ENCODE results near the gene EMID1. TPM values are rescaled to one million over a fixed set of nuclear protein-coding genes. Genes with fewer than 3 reads are reported as not detected.
"Not testable (repeated sequence)": the region's sequence is repeated elsewhere in the genome, so short reads cannot be mapped to it uniquely, and the experiment has no call there.

The EMID1 gene
- total RNA-seq, 1 donor from 2014 or later, result 10.4 TPM

DNA sequence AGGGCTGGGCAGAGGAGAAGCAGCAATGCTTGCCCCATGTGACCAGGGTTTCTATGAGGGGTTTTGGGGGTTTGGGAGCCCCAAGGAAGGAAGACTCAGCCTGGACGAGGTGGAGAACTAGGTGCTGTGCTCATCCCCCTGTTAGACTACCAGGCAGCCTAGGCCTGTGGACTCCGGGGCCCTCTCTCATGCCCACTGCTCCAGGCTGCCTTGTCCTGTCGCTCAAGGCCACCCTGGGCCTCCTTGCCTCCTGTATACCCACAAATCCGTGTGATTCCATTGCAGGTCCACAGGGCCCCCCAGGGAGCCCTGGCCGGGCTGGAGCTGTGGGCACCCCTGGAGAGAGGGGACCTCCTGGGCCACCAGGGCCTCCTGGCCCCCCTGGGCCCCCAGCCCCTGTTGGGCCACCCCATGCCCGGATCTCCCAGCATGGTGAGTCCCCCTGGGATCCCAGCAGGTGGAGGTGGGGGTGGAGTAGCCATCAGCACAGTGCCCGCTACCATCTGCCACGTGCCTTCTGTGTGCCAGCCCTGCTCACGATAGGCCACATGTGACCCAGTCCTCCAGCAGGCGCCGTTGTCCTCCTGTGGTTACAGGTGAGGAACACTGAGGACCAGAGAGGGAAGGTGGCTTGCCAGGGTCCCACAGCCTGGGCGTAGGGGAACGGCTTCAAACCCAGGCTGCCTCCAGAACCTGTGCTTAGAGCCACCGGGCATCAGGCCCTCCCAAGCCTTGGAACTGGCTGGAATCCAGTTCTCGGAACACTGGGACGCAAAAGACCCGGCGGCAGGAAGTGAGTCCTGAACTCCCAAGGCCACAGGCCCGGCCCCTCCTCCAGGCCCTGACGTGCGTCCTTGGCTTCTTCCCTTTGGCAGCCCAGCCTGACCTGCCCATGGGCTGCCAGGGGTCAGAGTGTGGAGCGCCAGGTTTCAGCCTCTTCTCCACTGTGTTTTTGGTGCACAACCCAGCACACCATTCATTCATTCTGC is 26.6 kb downstream of the EMID1 start:
- H3K27me3 Mint-ChIP-seq (ENCODE audit: low read depth), result no peaks in the 10 kb centered on the region
- H3K9me3 Mint-ChIP-seq, result peaks cover 3% of the 10 kb centered on the region
- no peak for DNase-seq (ENCODE audit: low read depth, low spot score)
- H3K27ac Mint-ChIP-seq (ENCODE audit: unreplicated experiment), result no peak overlapping the region
- no peaks in the 10 kb centered on the region for H3K4me1 Mint-ChIP-seq
- peaks cover 3% of the 10 kb centered on the region for H3K36me3 Mint-ChIP-seq (ENCODE audit: low read depth)
- H3K4me3 Mint-ChIP-seq, result no peak overlapping the region
- TF ChIP-seq, protein P1, sequence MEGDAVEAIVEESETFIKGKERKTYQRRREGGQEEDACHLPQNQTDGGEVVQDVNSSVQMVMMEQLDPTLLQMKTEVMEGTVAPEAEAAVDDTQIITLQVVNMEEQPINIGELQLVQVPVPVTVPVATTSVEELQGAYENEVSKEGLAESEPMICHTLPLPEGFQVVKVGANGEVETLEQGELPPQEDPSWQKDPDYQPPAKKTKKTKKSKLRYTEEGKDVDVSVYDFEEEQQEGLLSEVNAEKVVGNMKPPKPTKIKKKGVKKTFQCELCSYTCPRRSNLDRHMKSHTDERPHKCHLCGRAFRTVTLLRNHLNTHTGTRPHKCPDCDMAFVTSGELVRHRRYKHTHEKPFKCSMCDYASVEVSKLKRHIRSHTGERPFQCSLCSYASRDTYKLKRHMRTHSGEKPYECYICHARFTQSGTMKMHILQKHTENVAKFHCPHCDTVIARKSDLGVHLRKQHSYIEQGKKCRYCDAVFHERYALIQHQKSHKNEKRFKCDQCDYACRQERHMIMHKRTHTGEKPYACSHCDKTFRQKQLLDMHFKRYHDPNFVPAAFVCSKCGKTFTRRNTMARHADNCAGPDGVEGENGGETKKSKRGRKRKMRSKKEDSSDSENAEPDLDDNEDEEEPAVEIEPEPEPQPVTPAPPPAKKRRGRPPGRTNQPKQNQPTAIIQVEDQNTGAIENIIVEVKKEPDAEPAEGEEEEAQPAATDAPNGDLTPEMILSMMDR (conservative IDR thresholded peaks at IDR 0.05), result no peak

DNA sequence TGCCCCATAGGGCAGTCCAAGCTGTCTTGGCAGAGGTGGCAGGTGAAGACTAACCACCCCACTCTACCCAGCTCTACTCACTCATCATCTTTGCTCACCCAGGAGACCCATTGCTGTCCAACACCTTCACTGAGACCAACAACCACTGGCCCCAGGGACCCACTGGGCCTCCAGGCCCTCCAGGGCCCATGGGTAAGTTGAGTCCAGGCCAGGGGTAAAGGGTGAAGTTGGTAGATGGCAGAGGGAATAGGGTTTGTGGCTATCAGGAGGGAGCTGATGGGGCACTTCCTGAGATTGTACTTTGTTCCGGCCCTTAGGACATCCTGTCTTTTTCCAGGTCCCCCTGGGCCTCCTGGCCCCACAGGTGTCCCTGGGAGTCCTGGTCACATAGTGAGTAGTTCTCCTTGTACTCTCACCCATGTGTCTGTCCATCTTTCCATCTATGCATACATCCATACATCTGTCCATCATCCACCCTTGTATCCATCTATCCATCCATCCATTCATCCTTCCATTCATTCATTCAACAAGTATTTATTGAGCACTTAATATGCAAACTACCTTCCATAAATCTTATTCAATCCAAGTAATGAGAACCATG is 27.7 kb downstream of the EMID1 start:
- H3K27me3 Mint-ChIP-seq (ENCODE audit: low read depth), result no peaks in the 10 kb centered on the region

DNA sequence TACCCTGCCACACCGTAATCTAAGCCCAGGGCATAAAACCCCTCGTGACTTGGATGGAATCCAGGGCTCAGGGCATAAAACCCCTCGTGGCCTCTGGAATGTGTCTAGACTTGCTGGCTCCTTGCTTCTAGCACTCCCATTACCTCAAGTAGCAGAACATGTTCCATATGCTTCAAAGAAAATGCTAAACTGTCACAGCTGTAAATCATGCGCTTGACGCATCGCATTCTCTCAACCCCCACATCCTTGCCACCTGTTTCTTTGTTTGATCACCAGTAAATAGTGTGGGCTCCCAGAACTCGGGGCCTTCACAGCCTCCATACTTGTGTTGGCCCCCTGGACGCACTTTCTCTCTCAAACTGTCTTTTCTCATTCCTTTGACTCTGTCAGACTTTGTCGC is 34.8 kb downstream of the EMID1 start:
- H3K4me3 Mint-ChIP-seq, result not testable (repeated sequence)

More for the DNA sequence above, 27.7 kb downstream of the EMID1 start:
- DNase-seq (ENCODE audit: low read depth, low spot score), result no peak
- H3K27ac Mint-ChIP-seq (ENCODE audit: unreplicated experiment), result no peak overlapping the region
- peaks cover 3% of the 10 kb centered on the region for H3K9me3 Mint-ChIP-seq
- H3K4me3 Mint-ChIP-seq, result no peak overlapping the region
- no peaks in the 10 kb centered on the region for H3K4me1 Mint-ChIP-seq
- TF ChIP-seq, protein P1 (conservative IDR thresholded peaks at IDR 0.05), result no peak
- H3K36me3 Mint-ChIP-seq (ENCODE audit: low read depth), result peaks cover 3% of the 10 kb centered on the region

DNA sequence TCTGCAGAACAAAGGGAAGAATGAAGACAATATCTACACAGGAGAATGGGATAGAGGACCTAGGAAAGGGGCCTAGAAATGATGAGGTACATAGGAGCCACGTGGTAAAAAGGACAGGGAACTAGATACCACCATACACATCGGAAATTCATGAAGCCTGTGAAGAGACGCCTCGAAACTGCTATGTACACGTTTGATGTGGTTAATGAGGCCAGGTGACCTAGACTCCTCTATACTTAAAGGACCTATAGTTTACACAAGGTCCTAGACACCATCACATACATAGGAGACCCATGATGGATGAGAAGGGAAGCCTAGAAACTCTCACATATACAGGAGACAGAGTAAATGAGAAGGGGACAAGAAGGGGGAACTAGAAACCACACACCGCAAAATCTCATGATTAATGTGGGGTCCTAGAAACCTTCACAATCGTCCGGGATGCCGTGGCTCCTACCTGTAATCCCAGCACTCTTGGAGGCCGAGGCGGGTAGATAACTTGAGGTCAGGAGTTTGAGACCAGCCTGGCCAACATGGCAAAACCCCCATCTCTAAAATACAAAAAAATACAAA is 38.3 kb downstream of the EMID1 start:
- H3K27ac Mint-ChIP-seq (ENCODE audit: unreplicated experiment), result peak overlapping the region; percentile 2
- peaks cover 2% of the 10 kb centered on the region for H3K27me3 Mint-ChIP-seq (ENCODE audit: low read depth)
- peaks cover 4% of the 10 kb centered on the region for H3K9me3 Mint-ChIP-seq
- no peak overlapping the region for H3K4me3 Mint-ChIP-seq
- peaks cover 36% of the 10 kb centered on the region for H3K36me3 Mint-ChIP-seq (ENCODE audit: low read depth)
- DNase-seq (ENCODE audit: low read depth, low spot score), result no peak
- H3K4me1 Mint-ChIP-seq, result peaks cover 4% of the 10 kb centered on the region
- TF ChIP-seq, protein P1 (conservative IDR thresholded peaks at IDR 0.05), result no peak

More for the DNA sequence above, 34.8 kb downstream of the EMID1 start:
- not testable (repeated sequence) for H3K27ac Mint-ChIP-seq (ENCODE audit: unreplicated experiment); H3K9me3 Mint-ChIP-seq; DNase-seq (ENCODE audit: low read depth, low spot score); H3K27me3 Mint-ChIP-seq (ENCODE audit: low read depth); H3K4me1 Mint-ChIP-seq
- peaks cover 40% of the 10 kb centered on the region for H3K36me3 Mint-ChIP-seq (ENCODE audit: low read depth)

DNA sequence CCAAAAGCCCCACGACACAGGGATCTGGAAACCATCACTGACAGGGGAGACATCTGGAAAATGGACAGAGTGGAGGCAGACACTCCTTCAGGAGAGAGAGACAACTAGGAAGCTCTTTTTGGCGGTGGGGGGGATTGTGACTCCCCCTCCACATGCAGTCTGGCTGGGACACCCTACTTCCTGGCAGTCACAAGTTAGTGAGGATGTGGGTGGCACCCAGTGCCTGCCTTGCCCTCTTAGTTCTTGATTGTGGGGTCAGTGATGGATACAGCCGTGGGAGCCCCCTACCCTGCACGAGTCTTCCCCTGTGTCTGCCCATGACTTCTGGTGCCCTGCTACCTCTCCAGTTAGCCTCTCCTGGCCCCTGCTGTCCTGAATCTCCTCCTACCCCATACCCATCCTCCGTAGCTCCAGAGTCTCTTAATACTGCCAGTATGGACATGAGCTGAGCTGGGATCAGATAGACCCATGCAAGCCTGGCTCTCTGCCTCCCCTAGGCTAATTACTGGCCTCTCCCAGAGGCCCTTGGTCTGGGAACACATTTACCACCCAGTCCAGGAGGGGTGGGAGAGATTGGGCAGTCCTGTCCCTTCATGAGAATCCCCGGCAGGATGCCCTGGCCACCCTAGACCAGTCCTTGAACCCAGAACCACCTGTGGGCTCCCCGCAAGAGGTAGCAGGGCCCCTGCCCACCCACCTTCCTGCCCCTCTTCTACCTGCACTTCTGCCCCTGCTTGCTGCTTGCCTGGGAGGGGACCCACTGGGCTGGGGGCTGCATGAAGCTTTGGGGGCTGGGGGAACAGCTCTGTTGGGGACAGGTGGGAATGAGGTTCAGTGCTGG is 39.3 kb downstream of the EMID1 start:
- Mint-ChIP-seq H3K4me3 (no peak overlapping the region), H3K27me3 (ENCODE audit: low read depth) (peaks cover 2% of the 10 kb centered on the region), H3K4me1 (peaks cover 4% of the 10 kb centered on the region), H3K27ac (ENCODE audit: unreplicated experiment) (no peak overlapping the region), H3K36me3 (ENCODE audit: low read depth) (peaks cover 31% of the 10 kb centered on the region), H3K9me3 (no peaks in the 10 kb centered on the region)
- TF ChIP-seq, protein P1 (conservative IDR thresholded peaks at IDR 0.05), result no peak
- no peak for DNase-seq (ENCODE audit: low read depth, low spot score)
